Activated naive CD8-positive, alpha-beta T cell treated with anti-CD3 and anti-CD28 coated beads for 36 hours (primary cell): Measurements from ENCODE around the gene KLHL29. TPM values are rescaled to one million over a fixed set of nuclear protein-coding genes. Genes with fewer than 3 reads are reported as not detected.

Experiments
- DNase-seq: peaks from one replicate; pipeline ENCODE4 v3.0.0; 2021
- H3K27ac Mint-ChIP-seq: one replicate; pipeline ENCODE4 v1.8.0; 2022; ENCODE audit warnings: mild to moderate bottlenecking, moderate library complexity, mixed read lengths
- H3K27me3 Mint-ChIP-seq: one replicate; pipeline ENCODE4 v1.8.0; 2022; ENCODE audit warnings: mild to moderate bottlenecking, mixed read lengths
- H3K36me3 Mint-ChIP-seq: one replicate; pipeline ENCODE4 v1.8.0; 2021; ENCODE audit warnings: mild to moderate bottlenecking, mixed read lengths
- H3K4me1 Mint-ChIP-seq: one replicate; pipeline ENCODE4 v1.8.0; 2021; ENCODE audit warnings: mixed read lengths
- H3K4me3 Mint-ChIP-seq: one replicate; pipeline ENCODE4 v1.8.0; 2022; ENCODE audit warnings: mild to moderate bottlenecking, moderate library complexity, mixed read lengths
- H3K9me3 Mint-ChIP-seq: one replicate; pipeline ENCODE4 v1.8.0; 2022; ENCODE audit warnings: mixed read lengths
- total RNA-seq, 2 experiments: library from RNA; stranded (reverse); gene quantifications; one replicate each; pipeline ENCODE4 v1.2.3, GENCODE V29; 2021

The KLHL29 gene
- total RNA-seq, 2 experiments from 2014 or later = 1.2 to 1.5 TPM

- Mint-ChIP-seq H3K9me3 (no peaks in the 10 kb centered on the region), H3K27me3 (peaks cover 35% of the 10 kb centered on the region), H3K4me3 (no peak overlapping the region), H3K27ac (no peak overlapping the region), H3K4me1 (peaks cover 31% of the 10 kb centered on the region), H3K36me3 (no peaks in the 10 kb centered on the region)
- DNase-seq = no peak
Observed at GRCh38 chr2:23453432-23453831, 68.5 kb downstream of the KLHL29 start.

DNA sequence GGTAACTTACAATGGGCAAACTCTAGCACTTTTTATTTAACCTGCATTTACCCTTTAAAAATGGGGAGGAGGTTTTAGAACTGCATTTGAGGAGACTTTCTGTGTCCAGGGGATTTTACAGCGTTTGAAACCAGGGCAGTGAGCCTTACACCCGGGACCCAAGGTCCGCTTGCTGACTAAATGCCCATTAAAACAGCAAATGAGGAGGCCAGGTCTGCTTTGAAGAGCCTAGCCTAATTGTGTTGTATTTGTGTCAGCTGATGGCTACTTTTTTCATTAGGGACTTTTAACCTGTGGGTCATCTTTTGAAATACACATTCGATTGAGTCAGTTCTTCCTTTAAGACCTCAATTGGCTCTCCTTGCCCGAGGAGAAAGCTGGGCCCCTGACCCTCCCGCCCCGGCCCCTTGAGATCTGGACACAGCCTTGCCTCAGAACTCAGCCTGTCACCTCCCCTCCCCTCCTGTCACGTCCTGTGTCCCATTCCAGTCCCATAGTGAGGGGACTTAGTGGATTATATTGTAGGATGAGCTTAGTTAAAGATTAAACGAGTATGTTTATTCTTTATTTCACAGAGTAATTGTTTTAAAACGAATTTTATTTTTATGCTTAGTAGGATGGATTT lies 69.0 kb downstream of the KLHL29 start:
- DNase-seq = no peak
- H3K36me3 Mint-ChIP-seq = no peaks in the 10 kb centered on the region
- no peak overlapping the region for H3K27ac Mint-ChIP-seq
- H3K4me3 Mint-ChIP-seq = no peak overlapping the region
- peaks cover 35% of the 10 kb centered on the region for H3K27me3 Mint-ChIP-seq
- H3K4me1 Mint-ChIP-seq = peaks cover 31% of the 10 kb centered on the region
- no peaks in the 10 kb centered on the region for H3K9me3 Mint-ChIP-seq

DNA sequence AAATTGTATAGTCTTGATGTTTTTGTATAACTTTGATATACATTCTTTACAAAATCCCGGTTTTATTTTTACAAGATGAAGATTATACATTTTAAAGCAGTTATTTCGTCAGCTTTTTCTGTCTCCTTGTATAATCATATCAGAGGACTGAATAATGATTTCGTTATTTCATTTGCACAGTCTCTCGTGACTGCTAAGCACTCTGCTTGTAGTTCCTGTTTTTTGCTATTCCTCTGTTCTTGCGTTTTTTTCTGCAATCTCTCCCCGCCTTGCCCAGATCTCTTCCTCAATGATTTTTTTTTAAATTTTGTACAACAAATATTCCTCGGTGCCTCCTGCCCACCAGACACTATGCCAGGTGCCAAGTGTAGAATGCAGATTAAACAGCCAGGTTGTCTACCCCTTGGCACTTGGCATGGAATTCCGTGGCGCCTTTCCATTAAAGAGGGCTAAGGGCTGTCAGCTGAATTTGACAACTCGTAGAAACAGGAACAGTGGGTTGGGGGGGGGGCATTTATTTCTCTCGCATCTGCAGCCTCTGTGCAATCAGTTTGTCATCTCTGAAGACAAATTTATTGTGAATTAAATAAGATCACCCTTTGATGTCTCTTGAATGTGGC lies 69.6 kb downstream of the KLHL29 start:
- H3K27me3 Mint-ChIP-seq = peaks cover 35% of the 10 kb centered on the region
- DNase-seq = no peak
- H3K9me3 Mint-ChIP-seq = no peaks in the 10 kb centered on the region
- no peaks in the 10 kb centered on the region for H3K36me3 Mint-ChIP-seq
- peaks cover 28% of the 10 kb centered on the region for H3K4me1 Mint-ChIP-seq
- no peak overlapping the region for H3K4me3 Mint-ChIP-seq
- H3K27ac Mint-ChIP-seq = no peak overlapping the region

- H3K27ac Mint-ChIP-seq = no peak overlapping the region
Observed at GRCh38 chr2:23456396-23456795, 71.4 kb downstream of the KLHL29 start.

GRCh38 chr2:23456881-23457760 lies 72.1 kb downstream of the KLHL29 start:
- Mint-ChIP-seq H3K4me3 (no peak overlapping the region), H3K36me3 (no peaks in the 10 kb centered on the region)

More at GRCh38 chr2:23456396-23456795, 71.4 kb downstream of the KLHL29 start:
- no peaks in the 10 kb centered on the region for H3K36me3 Mint-ChIP-seq
- peaks cover 26% of the 10 kb centered on the region for H3K4me1 Mint-ChIP-seq
- peaks cover 44% of the 10 kb centered on the region for H3K27me3 Mint-ChIP-seq
- no peak overlapping the region for H3K4me3 Mint-ChIP-seq
- H3K9me3 Mint-ChIP-seq = no peaks in the 10 kb centered on the region
- no peak for DNase-seq

DNA sequence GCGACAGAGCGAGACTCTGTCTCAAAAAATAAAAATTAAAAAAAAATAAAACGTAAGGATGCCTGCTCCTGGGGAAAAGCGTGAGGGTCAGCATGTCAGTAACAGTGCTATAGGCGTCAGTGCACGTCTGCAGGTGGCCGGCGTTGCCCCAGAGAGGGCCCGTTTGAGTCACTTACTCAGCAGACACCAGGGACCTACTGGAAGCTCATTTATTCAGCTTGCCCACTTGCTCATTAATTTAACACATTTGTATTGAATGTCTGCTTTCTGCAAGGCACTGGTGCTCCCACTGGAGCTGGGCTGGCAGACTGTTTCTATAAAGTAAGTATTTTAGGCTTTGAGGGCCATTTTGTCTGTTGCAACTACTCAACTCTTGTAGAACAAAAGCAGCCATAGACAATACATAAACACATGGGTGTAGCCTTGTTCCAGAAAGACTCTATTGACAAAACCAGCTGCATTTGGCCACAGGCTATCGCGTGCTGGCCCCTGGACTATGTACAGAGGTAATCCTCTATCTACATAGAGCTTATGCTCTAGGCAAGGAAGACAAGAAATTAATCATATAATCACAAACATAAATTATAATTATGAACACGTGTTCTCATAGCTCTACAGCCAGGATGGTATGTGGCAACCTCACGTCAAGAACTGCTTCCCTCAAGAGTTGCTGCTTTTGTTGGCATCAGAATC lies 73.2 kb downstream of the KLHL29 start:
- no peaks in the 10 kb centered on the region for H3K9me3 Mint-ChIP-seq
- H3K27ac Mint-ChIP-seq = no peak overlapping the region
- no peak overlapping the region for H3K4me3 Mint-ChIP-seq
- no peaks in the 10 kb centered on the region for H3K36me3 Mint-ChIP-seq
- H3K4me1 Mint-ChIP-seq = peaks cover 17% of the 10 kb centered on the region
- no peak for DNase-seq
- peaks cover 44% of the 10 kb centered on the region for H3K27me3 Mint-ChIP-seq

More at GRCh38 chr2:23456881-23457760, 72.1 kb downstream of the KLHL29 start:
- peaks cover 44% of the 10 kb centered on the region for H3K27me3 Mint-ChIP-seq
- H3K4me1 Mint-ChIP-seq = peaks cover 26% of the 10 kb centered on the region
- H3K27ac Mint-ChIP-seq = no peak overlapping the region
- no peaks in the 10 kb centered on the region for H3K9me3 Mint-ChIP-seq
- DNase-seq = no peak

DNA sequence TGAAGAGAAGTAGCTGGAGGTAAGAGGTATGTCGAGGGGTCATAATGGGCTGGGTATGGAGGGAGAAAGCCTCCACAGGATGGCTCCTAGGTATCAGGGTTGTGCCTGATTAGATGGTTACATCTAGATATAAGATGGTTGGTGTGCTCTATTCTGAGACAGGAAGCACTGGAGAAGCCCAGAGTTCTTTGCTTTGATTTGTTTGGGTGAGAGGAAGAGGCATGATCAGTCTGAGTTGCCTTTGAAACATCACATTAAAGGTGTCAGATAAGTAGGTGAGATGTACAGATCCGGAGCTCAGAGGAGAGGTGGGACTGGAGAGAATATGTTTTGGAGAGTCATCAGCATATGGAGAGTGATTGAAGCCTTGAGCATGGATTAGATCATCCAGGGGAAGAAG lies 74.1 kb downstream of the KLHL29 start:
- Mint-ChIP-seq H3K4me3 (no peak overlapping the region), H3K27me3 (peaks cover 37% of the 10 kb centered on the region), H3K9me3 (no peaks in the 10 kb centered on the region)

DNA sequence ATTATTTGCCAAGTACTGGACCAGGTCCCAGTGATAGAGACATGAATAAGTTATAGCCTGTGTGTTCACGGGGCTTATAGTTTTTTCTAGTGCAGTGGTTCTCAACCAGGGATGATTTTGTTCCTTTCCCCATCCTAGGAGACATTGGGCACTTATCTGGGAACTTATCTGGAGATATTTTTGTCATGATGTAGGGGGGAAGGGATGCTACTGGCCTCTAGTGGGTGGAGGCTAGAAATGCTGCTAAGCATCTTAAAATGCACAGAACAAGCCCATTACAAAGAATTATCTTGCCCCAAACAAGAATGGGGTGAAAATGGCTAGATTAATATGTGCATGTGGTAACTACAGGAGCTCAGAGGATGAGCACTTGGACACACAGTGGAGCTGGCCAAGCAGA lies 75.2 kb downstream of the KLHL29 start:
- Mint-ChIP-seq H3K9me3 (no peaks in the 10 kb centered on the region), H3K27ac (no peak overlapping the region), H3K4me3 (no peak overlapping the region), H3K27me3 (peaks cover 25% of the 10 kb centered on the region), H3K36me3 (no peaks in the 10 kb centered on the region), H3K4me1 (peaks cover 1% of the 10 kb centered on the region)
- DNase-seq = no peak

More for the DNA sequence above, 74.1 kb downstream of the KLHL29 start:
- Mint-ChIP-seq H3K27ac (no peak overlapping the region), H3K36me3 (no peaks in the 10 kb centered on the region), H3K4me1 (peaks cover 9% of the 10 kb centered on the region)
- no peak for DNase-seq

GRCh38 chr2:23460993-23461392 lies 76.0 kb downstream of the KLHL29 start:
- H3K36me3 Mint-ChIP-seq = no peaks in the 10 kb centered on the region
- no peak for DNase-seq
- H3K27ac Mint-ChIP-seq = no peak overlapping the region
- no peaks in the 10 kb centered on the region for H3K4me1 Mint-ChIP-seq
- H3K4me3 Mint-ChIP-seq = no peak overlapping the region
- H3K27me3 Mint-ChIP-seq = peaks cover 22% of the 10 kb centered on the region
- no peaks in the 10 kb centered on the region for H3K9me3 Mint-ChIP-seq

DNA sequence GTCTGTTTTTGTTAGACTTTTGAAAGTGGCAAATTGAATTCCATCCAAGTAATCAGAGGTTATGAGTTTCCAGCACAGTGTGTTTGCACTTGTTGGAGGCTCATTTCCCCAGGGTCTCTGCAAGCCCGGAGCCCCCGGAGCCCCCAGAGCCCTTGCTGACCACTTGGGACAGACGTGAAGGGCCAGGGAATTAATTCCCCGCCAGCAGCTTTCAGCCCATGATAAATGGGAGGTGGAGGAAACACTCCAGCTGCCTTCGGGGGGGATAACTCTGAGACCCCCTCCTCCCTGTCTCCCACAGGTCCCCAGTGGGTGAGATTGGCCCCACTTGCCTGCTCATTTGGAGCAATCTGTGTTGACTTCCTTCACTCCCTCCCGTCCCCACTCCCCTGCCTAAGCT lies 79.2 kb downstream of the KLHL29 start:
- Mint-ChIP-seq H3K4me1 (no peaks in the 10 kb centered on the region), H3K9me3 (no peaks in the 10 kb centered on the region), H3K27ac (no peak overlapping the region), H3K4me3 (no peak overlapping the region), H3K27me3 (peaks cover 38% of the 10 kb centered on the region), H3K36me3 (no peaks in the 10 kb centered on the region)
- DNase-seq = no peak

- Mint-ChIP-seq H3K9me3 (no peaks in the 10 kb centered on the region), H3K4me3 (no peak overlapping the region), H3K4me1 (no peaks in the 10 kb centered on the region), H3K36me3 (no peaks in the 10 kb centered on the region), H3K27ac (no peak overlapping the region), H3K27me3 (peaks cover 44% of the 10 kb centered on the region)
- no peak for DNase-seq
Observed at GRCh38 chr2:23464905-23465537, 80.0 kb downstream of the KLHL29 start.

- Mint-ChIP-seq H3K4me1 (no peaks in the 10 kb centered on the region), H3K27me3 (peaks cover 39% of the 10 kb centered on the region), H3K27ac (no peak overlapping the region), H3K4me3 (no peak overlapping the region), H3K9me3 (no peaks in the 10 kb centered on the region), H3K36me3 (no peaks in the 10 kb centered on the region)
- no peak for DNase-seq
Observed at GRCh38 chr2:23465936-23466335, 81.0 kb downstream of the KLHL29 start.

DNA sequence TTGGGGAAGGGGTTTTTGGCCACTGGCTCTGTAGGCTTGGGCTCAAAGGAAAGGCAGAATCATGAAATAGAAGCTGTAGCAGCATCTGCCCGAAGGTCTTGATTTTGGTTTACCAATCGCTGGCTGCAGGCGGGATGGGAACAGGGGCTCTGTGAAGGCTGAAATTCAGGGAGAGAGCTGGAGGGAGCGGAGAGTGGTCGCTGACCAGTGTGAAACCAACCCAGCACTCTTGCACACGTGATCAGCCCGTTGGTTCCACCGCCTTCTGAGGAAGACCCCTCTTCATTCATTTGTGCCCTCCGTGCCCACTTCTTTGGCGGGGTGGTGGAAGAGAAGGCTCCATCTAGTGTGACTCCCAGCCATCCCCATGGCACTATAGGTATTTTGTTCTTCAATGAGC lies 82.6 kb downstream of the KLHL29 start:
- Mint-ChIP-seq H3K4me3 (no peak overlapping the region), H3K9me3 (no peaks in the 10 kb centered on the region), H3K27ac (no peak overlapping the region), H3K4me1 (no peaks in the 10 kb centered on the region), H3K36me3 (no peaks in the 10 kb centered on the region), H3K27me3 (peaks cover 38% of the 10 kb centered on the region)
- DNase-seq = no peak

DNA sequence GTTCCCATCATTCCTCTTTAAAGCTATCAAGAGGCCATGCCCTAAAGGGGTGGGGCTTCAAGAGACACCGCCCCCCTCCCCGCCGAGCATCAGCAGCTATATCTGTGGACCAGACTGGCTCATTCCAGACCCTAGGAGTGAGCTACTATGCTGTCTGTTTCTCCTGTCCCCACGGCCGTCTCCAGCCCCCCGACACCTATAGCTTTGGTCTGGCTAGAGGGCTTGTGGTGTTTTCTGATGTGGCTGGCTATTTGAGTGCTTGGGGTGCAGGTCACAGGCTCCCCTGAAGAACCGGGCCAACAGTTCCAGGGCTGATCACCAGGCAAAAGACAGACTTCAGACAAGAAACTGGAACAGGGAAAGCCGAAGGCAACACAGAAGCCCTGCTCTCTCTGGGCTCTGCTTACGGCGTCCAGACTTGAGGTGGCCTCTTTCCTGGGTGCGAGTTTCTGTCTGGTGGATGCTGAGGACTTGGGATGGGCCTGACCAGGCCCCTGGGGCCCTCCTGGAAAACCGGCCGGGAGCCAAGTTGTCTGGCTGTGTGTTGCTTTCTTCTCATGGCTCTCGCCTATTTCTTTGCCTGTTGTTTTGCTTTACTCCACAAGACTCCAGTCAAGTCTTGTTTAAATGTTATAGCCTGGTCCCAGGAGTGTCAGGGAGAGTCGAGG lies 83.6 kb downstream of the KLHL29 start:
- DNase-seq = no peak
- Mint-ChIP-seq H3K4me3 (no peak overlapping the region), H3K36me3 (no peaks in the 10 kb centered on the region), H3K27me3 (peaks cover 38% of the 10 kb centered on the region), H3K27ac (no peak overlapping the region), H3K4me1 (no peaks in the 10 kb centered on the region), H3K9me3 (no peaks in the 10 kb centered on the region)
